ENCODE measurements around the gene C16orf87. TPM values are rescaled to one million over a fixed set of nuclear protein-coding genes. Genes with fewer than 3 reads are reported as not detected.

The C16orf87 gene
- total RNA-seq, 2 experiments from 2014 or later = 18.0 to 19.6 TPM

- Mint-ChIP-seq H3K36me3 (ENCODE audit: low read depth) (no peaks in the 10 kb centered on the region), H3K4me3 (no peak overlapping the region), H3K27me3 (peaks cover 7% of the 10 kb centered on the region), H3K4me1 (peaks cover 2% of the 10 kb centered on the region), H3K9me3 (no peaks in the 10 kb centered on the region), H3K27ac (no peak overlapping the region)
- ChIA-PET CTCF (no interaction called here), POLR2A (no interaction called here)
- DNase-seq = no peak
Observed at GRCh38 chr16:46765050-46765449, 65.9 kb downstream of the C16orf87 start.

GRCh38 chr16:46763147-46763546 lies 67.8 kb downstream of the C16orf87 start:
- no peak overlapping the region for H3K4me3 Mint-ChIP-seq
- CTCF ChIA-PET = no interaction called here

DNA sequence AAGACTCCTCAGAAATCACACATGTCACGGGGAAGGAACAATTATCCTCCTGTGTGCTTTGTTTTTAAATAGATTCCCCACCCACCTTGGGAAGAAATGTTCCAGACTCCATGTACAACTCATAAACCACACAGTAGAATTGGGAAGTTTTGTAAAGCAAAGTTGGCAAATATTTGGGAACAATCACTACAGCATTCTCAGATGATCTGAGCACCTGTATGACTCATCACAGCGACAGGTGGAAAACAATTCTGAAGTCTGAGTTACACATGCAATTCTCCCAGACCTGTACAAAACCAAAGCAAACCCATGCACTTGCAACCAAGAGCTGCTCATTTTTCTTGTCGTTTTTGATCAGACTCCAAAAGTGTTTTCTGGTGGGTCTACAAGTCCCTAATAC lies 68.4 kb downstream of the C16orf87 start:
- Mint-ChIP-seq H3K27me3 (peaks cover 4% of the 10 kb centered on the region), H3K9me3 (no peaks in the 10 kb centered on the region)

More at GRCh38 chr16:46763147-46763546, 67.8 kb downstream of the C16orf87 start:
- POLR2A ChIA-PET = no interaction called here
- no peak overlapping the region for H3K27ac Mint-ChIP-seq
- no peaks in the 10 kb centered on the region for H3K9me3 Mint-ChIP-seq
- H3K27me3 Mint-ChIP-seq = peaks cover 7% of the 10 kb centered on the region
- no peak for DNase-seq
- H3K4me1 Mint-ChIP-seq = peaks cover 2% of the 10 kb centered on the region
- no peaks in the 10 kb centered on the region for H3K36me3 Mint-ChIP-seq (ENCODE audit: low read depth)

GRCh38 chr16:46759309-46759708 lies 71.7 kb downstream of the C16orf87 start:
- Mint-ChIP-seq H3K4me1 (no peaks in the 10 kb centered on the region), H3K9me3 (no peaks in the 10 kb centered on the region), H3K36me3 (ENCODE audit: low read depth) (no peaks in the 10 kb centered on the region), H3K27ac (no peak overlapping the region), H3K27me3 (peaks cover 2% of the 10 kb centered on the region), H3K4me3 (no peak overlapping the region)
- ChIA-PET CTCF (no interaction called here), POLR2A (no interaction called here)
- no peak for DNase-seq

More for the DNA sequence above, 68.4 kb downstream of the C16orf87 start:
- H3K27ac Mint-ChIP-seq = no peak overlapping the region
- CTCF ChIA-PET = no interaction called here
- H3K4me3 Mint-ChIP-seq = no peak overlapping the region
- DNase-seq = no peak
- H3K4me1 Mint-ChIP-seq = peaks cover 2% of the 10 kb centered on the region
- POLR2A ChIA-PET = no interaction called here
- no peaks in the 10 kb centered on the region for H3K36me3 Mint-ChIP-seq (ENCODE audit: low read depth)

- Mint-ChIP-seq H3K4me1 (peaks cover 2% of the 10 kb centered on the region), H3K9me3 (no peaks in the 10 kb centered on the region), H3K4me3 (no peak overlapping the region), H3K36me3 (ENCODE audit: low read depth) (no peaks in the 10 kb centered on the region), H3K27ac (no peak overlapping the region), H3K27me3 (peaks cover 2% of the 10 kb centered on the region)
- POLR2A ChIA-PET = no interaction called here
- no peak for DNase-seq
- CTCF ChIA-PET = no interaction called here
Observed at GRCh38 chr16:46757339-46758050, 73.5 kb downstream of the C16orf87 start.

- CTCF ChIA-PET = no interaction called here
- no peak overlapping the region for H3K4me3 Mint-ChIP-seq
- H3K27ac Mint-ChIP-seq = no peak overlapping the region
- no peak for DNase-seq
- POLR2A ChIA-PET = no interaction called here
- no peaks in the 10 kb centered on the region for H3K9me3 Mint-ChIP-seq
- H3K27me3 Mint-ChIP-seq = peaks cover 2% of the 10 kb centered on the region
- H3K36me3 Mint-ChIP-seq (ENCODE audit: low read depth) = no peaks in the 10 kb centered on the region
- peaks cover 2% of the 10 kb centered on the region for H3K4me1 Mint-ChIP-seq
Observed at GRCh38 chr16:46756772-46757171, 74.2 kb downstream of the C16orf87 start.

DNA sequence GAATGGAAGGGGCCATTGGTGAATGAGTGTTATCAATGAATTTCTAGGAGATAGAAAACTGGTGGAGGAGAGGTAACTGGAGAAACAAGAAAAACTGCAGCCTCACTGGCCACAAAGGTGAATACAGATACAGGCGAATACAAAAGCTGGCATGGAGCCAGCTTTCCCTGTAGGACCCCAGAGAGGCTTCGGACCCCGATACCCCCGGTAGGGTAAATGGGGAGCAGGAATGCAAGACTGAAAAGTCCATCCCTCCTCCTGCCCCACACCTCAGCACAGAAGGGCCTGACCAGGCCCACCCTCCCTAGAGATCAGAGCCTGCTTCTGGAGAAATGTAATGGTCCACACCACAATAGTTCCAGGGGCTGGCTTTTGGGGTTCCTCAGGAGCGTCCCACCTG lies 78.0 kb downstream of the C16orf87 start:
- ChIA-PET CTCF (no interaction called here), POLR2A (no interaction called here)
- Mint-ChIP-seq H3K27ac (no peak overlapping the region), H3K4me3 (no peak overlapping the region), H3K4me1 (peaks cover 2% of the 10 kb centered on the region), H3K36me3 (ENCODE audit: low read depth) (no peaks in the 10 kb centered on the region), H3K9me3 (no peaks in the 10 kb centered on the region), H3K27me3 (no peaks in the 10 kb centered on the region)
- no peak for DNase-seq

DNA sequence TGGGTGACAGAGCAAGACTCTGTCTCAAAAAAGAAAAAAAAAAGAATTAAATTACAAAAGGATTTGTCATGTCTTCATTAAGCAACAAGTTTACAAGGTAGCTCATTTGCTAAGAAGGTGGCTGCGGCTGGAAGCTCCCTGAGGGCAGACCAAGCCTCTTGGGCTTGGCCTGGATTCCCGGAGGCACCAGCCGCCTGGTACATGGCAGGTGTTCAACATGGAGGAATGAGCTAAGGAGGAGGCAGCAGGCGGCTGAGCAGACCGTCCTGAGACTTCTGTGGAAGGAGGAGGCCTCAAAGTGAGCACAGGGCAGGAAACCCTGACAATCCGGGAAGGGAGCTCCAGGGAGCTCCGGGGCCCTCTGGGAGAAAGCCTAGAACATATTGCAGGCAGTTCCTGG lies 79.6 kb downstream of the C16orf87 start:
- H3K27ac Mint-ChIP-seq = no peak overlapping the region
- H3K36me3 Mint-ChIP-seq (ENCODE audit: low read depth) = no peaks in the 10 kb centered on the region
- POLR2A ChIA-PET = no interaction called here
- DNase-seq = no peak
- H3K4me1 Mint-ChIP-seq = peaks cover 2% of the 10 kb centered on the region
- CTCF ChIA-PET = no interaction called here
- no peaks in the 10 kb centered on the region for H3K27me3 Mint-ChIP-seq
- H3K4me3 Mint-ChIP-seq = no peak overlapping the region
- H3K9me3 Mint-ChIP-seq = no peaks in the 10 kb centered on the region

DNA sequence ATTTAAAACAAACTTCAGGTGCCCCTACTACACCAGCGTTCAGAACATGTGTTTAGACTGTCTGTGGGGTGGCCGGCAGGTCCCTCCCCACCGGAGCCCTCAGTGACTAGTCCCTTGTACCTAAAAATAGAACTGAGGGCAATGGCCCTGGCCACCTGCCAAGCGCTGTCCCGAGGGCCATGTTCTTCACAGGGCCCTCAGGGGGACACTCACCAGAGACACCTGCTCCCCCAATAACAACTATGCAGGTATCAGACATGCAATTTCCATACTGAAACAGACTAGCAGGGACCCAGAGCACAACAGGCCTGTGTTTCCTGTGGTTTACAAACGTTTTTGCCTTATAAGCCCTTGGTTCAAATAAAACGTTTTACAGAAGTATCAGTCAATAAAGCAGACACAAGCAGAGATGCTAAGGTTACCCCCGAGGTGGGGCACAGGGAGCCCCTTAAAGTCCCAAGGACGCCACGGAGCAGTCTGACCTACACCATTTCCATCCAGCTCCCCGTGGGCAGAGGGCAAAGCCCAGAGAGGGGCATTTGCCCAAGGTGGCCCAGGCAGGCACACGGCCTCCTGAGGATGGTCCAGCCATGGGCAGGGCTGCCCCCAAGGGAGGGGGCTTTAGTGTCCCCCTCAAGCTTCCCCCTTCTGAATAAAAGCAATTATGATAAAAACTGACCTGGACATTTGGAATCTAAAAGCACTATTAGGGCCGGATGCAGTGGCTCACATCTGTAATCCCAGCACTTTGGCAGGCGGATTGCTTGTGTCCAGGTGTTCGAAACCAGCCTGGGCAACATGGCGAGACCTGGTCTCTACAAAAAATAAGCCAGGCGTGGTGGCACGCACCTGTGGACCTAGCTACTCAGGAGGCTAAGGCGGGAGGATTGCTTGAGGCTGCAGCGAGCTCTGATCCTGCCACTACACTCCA lies 81.9 kb downstream of the C16orf87 start:
- H3K4me1 Mint-ChIP-seq = peaks cover 2% of the 10 kb centered on the region
- H3K36me3 Mint-ChIP-seq (ENCODE audit: low read depth) = no peaks in the 10 kb centered on the region
- no peak overlapping the region for H3K27ac Mint-ChIP-seq
- ChIA-PET CTCF (no interaction called here), POLR2A (no interaction called here)
- H3K9me3 Mint-ChIP-seq = no peaks in the 10 kb centered on the region
- no peak for DNase-seq
- H3K27me3 Mint-ChIP-seq = no peaks in the 10 kb centered on the region
- no peak overlapping the region for H3K4me3 Mint-ChIP-seq

DNA sequence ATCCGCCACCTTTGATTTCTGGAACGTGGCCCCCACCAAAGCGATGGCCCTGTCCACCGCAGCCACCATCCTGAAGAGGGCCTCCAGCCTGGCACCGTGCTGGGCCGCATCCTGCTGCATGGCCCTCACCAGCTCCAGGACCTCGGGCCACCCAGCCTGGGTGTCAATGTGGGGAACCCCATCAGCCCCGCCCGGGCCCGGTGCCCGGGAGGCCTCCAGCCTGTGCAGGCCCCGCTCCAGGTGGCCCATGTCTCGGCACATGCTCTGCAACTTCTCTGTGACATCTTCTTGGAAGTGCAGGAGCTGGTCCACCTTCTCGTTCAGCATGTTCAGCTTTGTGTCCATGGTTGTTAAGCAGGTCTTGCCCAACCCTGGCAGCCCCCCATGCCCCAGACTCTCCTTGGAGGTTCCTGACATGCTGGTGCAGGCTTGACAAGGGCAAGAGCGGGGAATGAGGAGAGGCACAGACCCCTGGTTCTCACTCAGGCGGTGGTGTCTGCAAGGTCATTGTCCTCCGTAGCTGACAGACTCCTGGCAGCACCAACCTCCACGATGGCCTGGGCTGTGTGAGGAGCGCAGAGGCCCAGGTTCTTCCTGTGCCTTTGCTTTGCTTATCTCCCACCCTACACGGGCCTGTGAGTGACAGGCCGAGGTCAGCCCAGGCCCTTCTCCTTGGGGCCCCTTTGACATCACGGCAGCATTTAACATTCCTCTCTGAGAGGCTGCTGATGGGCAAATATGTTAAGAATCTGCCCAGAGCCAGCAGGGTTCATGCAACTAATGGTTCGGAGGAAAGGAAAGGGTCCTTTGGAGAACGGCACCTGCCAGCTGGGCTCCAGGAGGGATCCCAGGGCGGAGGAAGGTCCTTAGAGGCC lies 83.0 kb downstream of the C16orf87 start, which contains the start of gene MYLK3:
Gene MYLK3, minus strand, starts transcription at position 568 of the 875 bp plus-strand sequence. Its CDS starts 151 bp downstream, at position 417.
- Mint-ChIP-seq H3K4me1 (peaks cover 5% of the 10 kb centered on the region), H3K4me3 (no peak within 1 kb of the TSS), H3K27ac (no peak within 1 kb of the TSS)

DNA sequence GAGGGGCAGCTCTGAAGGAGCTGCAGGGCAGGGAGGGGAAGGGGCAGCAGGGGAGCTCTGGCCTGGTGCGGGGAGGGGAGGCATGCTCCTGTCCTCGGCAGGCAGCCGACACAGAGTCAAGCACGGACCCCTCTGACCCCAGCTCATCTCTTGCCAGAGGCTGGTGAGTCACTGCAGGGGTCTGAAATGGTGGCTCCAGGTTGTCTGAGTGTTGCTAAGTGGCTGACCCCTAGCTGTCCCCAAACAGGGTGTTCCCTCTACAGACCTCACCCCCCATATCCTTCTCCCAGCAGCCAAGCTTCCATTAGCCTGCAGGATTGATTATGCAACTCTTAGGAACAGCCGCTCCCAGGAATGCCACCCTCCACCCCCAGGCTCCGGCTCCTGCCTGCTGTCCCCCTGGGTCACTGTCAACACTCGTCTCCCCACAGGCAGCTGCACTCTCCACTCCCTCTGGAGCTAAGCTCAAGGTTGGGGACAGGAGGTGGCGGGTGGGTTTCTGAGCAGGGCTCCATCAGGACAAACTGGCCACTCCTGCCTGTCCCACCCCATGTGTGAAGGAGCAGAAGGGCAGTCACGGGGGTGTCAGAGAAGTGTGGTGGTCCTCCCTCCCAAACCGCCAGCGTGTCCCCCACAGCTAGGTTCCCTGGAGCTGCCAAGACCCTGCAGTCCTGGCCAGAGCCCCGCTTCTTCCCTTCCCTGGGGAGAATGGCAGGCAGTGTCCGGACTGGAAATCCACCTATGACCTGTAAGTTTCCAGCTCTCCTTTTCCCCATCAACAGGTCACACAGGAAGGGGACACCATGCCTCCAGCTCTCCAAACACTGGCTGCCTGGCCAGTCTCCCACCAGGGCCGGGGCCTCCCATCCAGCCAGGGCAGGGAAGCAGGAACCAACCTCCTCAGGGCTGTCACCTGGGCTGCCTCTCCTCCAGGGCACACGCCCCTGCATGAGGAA lies 83.9 kb downstream of the C16orf87 start:
- ChIA-PET CTCF (no interaction called here), POLR2A (no interaction called here)
- Mint-ChIP-seq H3K9me3 (no peaks in the 10 kb centered on the region), H3K4me3 (no peak overlapping the region), H3K36me3 (ENCODE audit: low read depth) (no peaks in the 10 kb centered on the region), H3K27me3 (no peaks in the 10 kb centered on the region), H3K27ac (no peak overlapping the region), H3K4me1 (peaks cover 5% of the 10 kb centered on the region)
- DNase-seq = no peak

More for the DNA sequence above, 83.0 kb downstream of the C16orf87 start, which contains the start of gene MYLK3:
- CTCF ChIA-PET = no interaction called here
- no peaks in the 10 kb centered on the region for H3K27me3 Mint-ChIP-seq
- DNase-seq = no peak
- H3K36me3 Mint-ChIP-seq (ENCODE audit: low read depth) = no peaks in the 10 kb centered on the region
- POLR2A ChIA-PET = no interaction called here
- no peaks in the 10 kb centered on the region for H3K9me3 Mint-ChIP-seq

Measured in activated CD4-positive, alpha-beta memory T cell treated with anti-CD3 and anti-CD28 coated beads, Interleukin-2, amount 10 ng/mL, durations not matched to agents 7 days and 5 days (primary cell).